NCI-H1105 treated with DMSO at 0.1 percent for 48 hours (cell line): Measurements from ENCODE around the gene HSD17B4.
A peak's percentile ranks its signal among the peaks of the same experiment; 100 is the strongest.
"Not testable (repeated sequence)": the region's sequence is repeated elsewhere in the genome, so short reads cannot be mapped to it uniquely, and the experiment has no call there.

ENCODE experiments used
- DNase-seq: peaks from one replicate; lab custom pipeline; 2025; lab: John Stamatoyannopoulos, UW

HSD17B4 gene

DNA sequence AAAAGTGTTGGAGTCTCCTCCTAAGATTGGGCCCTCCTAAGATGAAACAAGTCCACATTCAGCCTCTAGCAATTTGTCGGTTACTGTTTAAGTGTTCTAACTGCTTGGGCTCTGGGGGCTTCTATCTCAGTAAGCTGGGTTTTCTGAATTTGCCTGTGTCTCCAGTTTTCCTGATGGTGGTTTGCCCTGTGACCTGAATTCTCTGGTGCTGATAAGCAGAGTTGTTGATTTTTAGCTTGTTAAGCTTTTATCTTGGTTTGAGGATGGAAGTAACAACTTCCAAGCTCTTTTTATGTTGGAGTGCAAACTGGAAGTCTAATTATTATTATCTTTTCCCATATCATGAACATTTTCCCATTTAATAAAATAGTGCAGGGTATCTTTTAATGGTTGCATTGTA, 30.9 kb downstream of the HSD17B4 start:
- no peak for DNase-seq

DNA sequence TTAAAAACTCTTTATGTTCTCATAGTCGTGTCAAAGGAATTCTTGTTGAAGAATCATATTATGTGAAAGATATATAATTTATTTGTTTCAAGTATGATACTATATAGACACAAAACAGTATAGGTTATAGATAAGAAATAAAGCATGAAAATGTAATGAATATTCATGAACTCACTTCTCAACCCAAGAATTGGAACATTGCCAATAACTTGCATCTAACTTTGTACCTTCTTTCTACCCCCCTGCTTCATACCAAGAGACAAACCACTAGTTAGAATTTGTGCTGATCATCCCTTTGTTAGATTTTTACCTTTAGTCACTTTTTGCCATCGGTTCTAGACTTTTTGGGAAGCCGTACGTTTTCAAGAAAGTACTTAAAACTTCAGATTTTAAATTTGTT, 32.6 kb downstream of the HSD17B4 start:
- DNase-seq = no peak

DNA sequence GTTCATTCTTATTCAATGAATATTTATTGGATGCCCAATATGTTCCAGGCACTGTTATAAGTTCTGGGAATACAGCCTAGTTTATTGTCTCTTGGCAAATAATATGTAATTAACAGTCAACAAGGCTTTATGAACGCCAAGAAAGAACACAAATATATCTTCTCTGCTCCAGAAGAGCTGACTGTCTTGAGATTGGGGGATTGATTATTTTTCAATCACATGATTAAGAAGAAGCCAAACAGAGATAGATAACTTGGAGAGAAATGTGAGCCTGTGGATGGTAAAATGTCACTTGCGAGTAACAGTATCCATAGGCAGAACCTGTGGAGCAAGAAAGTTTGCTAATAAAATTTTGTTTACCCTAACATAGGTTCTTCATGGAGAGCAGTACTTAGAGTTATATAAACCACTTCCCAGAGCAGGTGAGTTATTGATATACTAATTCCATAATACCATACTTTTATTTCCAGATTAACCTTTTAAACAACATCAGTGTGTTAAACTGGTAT, 49.4 kb downstream of the HSD17B4 start:
- no peak for DNase-seq

DNA sequence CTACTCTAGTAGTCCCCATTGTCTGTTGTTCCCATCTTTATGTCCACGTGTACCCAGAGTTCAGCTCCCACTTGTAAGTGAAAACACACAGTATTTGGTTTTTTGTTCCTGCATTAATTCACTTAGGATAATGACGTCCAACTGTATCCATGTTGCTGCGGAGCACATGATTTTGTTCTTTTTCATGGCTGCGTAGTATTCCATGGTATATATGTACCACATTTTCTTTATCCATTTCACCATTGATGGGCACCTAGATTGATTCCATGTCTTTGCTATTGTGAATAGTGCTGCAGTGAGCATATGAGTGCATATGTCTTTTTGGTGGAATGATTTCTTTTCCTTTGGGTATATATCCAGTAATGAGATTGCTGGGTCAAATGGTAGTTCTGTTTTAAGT, 51.6 kb downstream of the HSD17B4 start:
- not testable (repeated sequence) for DNase-seq

DNA sequence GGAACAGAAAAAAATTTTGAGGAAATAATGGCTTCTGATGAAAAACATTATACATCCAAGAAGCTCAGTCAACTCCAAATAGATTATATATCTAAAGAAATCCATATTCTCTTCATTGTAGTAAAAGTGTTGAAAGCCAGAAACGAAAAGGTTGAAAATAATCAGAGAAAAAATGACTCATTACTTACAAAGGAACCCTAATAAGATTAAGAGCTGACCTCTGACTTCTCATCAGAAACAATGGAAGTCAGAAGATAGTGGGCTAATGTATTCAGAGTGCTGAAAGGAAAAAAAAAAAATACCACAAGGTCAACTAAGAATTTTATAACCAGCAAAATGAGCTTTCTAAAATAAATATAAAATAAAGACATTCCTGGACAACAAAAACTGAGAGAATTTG, 60.0 kb downstream of the HSD17B4 start:
- no peak for DNase-seq

DNA sequence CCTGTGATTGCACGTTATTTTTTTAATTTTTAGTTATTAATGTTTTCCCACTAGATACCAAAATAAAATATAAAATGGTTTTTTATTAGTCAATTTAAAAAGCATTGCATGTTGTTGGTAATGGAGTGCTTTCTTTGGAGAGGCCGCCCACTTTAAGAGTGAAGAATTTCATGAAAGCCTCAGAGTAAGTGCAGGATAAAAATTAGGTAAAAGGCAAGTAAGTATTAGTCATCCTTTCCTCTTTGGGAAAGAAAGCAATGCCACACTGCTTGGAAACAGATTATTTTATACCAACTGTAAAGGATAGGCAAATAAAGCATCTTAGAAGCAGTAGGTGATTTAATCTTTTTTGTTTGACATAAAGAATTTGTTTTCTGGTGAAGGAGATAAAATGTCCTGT, 62.9 kb downstream of the HSD17B4 start:
- no peak for DNase-seq

DNA sequence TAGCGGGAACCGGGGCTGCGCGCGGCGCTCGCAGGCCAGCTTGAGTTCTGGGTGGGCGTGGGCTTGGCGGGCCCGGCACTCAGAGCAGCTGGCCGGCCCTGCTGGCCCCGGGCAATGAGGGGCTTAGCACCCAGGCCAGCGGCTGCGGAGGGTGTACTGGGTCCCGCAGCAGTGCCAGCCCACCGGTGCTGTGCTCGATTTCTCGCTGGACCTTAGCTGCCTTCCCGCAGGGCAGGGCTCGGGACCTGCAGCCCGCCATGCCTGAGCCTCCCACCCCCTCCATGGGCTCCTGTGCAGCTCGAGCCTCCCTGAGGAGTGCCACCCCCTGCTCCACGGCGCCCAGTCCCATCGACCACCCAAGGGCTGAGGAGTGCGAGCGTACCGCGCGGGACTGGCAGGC, 64.8 kb downstream of the HSD17B4 start:
- not testable (repeated sequence) for DNase-seq

DNA sequence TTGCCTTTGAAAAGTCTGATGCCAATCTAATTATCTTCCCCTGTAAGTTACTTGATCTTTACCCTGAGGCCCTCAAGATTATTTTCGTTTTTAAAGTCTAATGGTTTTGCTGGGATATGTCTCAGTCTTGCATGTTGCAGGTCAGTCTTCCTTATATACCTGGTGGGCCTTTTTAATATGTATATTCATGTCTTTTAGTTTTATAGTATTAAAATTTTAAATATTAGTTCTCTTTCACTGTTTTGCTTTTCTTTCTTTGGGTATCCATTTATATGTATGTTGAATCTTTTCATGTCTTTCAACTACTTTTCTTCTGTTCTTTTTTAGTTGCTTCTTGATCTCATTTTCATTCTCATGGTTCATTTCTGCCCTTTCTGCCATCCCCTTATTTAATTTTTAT, 68.9 kb downstream of the HSD17B4 start:
- no peak for DNase-seq

DNA sequence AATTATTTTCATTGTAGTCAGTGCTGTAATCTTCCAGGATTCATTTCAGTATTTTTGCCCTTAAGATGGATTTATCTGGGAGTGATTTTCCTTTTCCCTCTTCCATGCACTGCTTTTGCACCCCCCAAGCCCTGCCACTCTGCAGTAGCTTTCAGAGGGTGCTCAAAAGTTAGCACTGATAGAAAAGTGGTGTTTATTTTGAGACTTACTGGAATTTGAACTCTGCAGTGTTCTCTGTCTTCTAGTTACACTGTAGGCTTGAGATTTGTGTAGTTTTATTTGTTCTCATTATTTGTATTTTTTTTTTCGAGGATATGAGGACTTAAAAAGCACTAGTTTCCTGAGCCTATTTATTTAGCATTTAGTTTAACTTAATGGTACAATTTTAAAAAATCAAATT, 70.5 kb downstream of the HSD17B4 start:
- DNase-seq = no peak

DNA sequence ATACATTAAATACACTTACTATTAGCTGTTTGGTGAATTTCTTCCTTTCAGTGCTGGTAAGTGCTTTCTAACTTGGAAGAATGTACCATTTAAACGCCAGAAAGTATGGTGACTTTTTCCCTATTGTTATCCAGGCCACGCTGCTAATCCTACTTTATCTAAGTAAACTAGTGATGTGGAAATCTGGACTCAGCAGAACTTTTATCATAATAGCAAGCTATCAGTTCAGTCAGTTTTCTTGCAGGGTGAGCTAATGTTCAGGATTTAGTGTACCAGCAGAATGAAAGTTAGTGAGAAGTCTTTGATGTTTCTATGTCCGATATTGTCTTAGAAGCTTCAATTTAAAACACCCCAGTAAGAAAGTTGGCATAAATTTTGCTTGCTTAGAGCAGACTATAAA, 72.2 kb downstream of the HSD17B4 start:
- DNase-seq = no peak

DNA sequence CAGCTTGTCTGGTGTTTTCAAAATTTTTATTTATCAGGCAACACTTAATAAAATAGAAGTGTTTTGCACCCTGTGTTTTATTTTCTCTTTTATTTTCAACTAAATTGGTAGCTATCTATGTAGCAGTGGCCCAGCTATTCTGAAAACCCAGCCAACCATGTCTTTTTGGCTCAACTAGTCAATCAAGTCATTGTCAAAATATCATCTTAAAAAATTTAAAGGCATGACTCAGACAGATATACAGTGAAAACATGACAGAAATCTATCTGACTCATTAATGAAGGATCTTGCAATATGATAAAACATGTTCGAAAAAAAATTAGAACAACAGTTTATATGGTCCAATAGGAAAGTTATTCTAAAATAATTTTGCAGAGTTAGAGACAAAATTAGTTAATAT, 75.1 kb downstream of the HSD17B4 start:
- no peak for DNase-seq

DNA sequence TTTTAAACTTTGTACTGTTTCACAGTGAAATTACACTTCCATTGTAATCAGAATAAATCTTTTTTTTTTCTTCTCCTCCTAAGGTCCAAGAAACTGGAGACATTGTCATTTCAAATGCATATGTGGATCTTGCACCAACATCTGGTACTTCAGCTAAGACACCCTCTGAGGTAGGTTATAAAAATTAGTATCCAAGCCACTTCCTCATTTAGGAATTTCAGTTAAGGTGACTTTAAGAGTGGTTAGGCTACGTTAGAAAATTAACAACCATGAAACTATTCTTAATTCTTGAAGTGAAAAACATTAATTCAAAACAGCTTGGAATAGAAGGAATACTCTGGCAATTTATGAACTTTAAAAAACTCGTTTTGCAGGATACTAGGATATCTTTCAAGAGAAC, 77.5 kb downstream of the HSD17B4 start:
- no peak for DNase-seq

DNA sequence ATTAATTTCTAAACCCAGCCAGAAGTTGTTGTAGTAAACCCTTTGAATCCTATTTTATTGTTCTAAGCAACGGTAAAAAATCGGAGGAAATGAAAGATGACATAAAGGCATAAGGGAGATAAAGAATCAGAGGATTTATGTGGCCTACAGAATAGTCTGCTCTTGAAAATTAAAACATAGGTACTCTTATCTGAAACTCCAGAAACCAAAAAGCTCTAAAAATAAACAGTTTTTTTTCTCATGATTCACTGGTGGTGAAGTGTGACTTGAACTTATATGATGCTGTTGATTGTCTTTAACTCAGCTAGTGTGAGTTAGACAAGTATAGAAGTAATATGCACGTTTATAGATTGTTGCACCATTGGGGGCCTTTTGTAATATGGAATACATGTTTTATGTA, 80.3 kb downstream of the HSD17B4 start:
- DNase-seq = no peak

DNA sequence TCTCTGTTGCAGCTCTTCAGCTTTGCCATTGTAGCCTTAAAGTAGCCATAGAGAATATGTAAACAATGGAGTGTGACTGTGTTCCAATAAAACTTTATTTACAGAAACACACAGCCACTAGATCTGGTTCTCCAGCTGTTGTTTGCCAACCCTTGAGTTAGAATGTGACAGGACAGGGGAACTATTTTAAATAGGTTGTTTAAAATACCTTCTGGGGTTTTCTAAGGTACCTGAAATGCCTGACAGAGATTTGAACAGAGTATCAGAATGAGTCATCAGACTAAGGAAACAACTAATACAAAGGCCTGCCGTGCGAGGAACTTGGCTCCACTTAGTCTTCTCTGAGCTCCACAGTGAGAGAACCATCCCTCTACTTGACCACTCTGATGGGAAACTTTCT, 85.4 kb downstream of the HSD17B4 start:
- DNase-seq = no peak

DNA sequence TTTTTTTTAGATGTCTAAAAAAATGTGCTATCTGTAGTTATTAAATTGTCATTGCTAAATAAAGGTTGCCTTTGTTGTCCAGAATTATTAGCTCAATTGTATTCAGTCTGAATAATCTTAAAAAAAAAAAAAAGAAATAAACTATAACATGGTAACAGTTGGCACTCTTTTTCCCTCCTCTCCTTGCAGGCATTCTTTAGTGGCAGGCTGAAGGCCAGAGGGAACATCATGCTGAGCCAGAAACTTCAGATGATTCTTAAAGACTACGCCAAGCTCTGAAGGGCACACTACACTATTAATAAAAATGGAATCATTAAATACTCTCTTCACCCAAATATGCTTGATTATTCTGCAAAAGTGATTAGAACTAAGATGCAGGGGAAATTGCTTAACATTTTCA, 89.4 kb downstream of the HSD17B4 start:
- DNase-seq = no peak

DNA sequence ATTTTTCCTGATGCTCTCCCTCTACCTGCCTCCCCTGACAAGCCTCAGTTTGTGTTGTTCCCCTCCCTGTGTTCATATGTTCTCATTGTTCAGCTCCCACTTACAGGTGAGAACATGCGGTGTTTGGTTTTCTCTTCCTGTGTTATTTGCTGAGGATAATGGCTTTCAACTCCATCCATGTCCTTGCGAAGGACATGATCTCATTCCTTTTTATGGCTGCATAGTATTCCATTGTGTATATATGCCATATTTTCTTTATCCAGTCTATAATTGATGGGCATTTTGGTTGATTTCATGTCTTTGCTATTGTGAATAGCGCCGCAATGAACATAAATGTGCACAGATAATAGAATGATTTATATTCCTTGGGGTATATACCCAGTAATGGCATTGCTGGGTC, 99.5 kb downstream of the HSD17B4 start:
- no peak for DNase-seq

DNA sequence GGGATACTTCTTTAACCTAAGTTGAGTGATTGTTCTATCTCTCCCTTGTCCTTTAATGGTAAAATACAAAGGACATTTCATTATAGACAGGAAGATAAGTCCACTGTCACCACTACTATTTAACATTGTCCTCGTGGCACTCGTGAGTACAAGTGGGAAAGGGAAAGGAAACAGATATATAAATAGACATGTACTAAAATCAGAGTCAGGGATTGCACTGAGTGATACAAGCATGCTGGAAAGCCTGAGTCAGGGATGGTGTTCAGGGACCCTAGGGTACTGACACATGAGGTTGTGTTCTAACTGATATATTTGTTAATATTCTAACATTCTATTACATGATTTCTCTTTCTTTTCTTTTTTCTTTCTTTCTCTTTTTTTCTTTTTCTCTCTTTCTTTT, 102.3 kb downstream of the HSD17B4 start:
- no peak for DNase-seq

DNA sequence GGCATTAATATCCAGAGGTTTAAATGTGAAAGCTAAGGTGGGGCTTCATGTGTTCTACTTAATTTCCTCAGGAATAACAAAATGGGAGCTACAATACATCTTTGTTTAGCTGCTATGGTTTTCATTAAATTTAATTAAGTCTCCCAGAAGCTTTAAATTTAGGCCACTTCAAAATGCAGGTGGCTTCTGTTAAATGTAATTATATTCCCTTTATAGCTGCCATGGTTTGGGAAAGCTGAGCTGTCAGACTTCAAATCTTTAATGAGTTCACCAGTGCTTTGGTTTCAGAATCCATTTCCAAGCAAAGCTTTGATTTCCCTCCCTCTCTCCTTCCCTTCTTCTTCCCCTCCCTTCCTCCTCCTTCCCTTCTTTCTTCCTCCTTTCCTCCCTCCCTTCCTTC, 118.6 kb downstream of the HSD17B4 start:
- peak; percentile 52 for DNase-seq

DNA sequence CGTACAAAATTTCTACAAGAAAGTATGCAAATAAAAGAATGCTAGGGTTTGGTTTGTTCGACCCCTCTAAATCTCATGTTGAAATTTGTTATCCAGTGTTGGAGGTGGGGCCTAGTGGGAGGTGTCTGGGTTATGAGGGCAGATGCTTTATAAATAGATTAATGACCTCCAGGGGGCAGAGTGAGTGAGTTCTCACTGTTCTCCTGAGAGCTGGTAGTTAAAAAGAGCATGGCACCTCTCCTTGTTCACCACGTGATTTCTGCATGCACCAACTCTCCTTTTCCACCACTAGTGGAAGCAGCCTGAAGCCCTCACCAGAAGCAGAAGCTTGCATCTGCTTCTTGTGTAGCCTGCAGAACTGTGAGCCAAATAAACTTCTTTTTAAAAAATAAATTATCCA, 126.6 kb downstream of the HSD17B4 start:
- peak; percentile 24 for DNase-seq

DNA sequence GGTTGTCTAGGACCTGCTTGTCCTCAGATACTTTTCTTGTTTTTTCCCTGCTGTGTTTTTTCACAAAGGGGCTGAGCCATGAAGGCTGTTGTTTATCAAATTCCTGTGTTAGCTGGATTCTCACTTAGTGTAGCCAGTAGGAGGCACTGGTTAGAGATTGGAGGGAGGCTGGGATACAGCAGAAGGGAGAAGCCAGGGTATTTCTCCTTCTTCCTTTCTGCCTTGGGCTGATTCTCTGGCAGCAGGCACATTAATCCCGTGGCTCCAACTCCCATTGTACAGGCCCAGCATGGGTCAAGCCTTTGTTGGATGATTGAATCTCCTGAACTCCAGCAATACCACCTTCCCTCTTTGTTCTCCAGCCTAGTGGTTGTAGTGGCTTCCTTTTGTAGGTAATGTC, 130.7 kb downstream of the HSD17B4 start:
- no peak for DNase-seq

DNA sequence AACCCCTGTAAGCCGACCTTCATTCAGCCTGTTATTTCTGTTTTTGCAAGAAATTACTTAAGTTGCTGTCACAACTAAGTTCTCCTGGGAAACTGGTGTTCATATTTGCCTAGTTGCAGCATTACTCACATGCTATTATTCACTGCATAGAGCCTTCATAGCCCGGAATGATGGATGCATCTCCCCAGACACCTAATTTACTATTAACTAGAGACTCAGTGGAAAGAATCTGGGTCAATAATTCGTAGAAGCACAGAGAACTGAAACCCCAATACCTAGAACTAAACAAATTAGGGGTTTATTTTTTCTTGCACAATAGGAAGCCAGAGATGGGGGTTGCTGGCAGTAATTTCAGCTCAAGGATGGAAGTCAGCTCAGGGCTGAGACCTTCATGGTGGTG, 131.4 kb downstream of the HSD17B4 start:
- no peak for DNase-seq
